CD4-positive, alpha-beta T cell (primary cell): ENCODE results near the gene PCCA. TPM values are rescaled to one million over a fixed set of nuclear protein-coding genes. Genes with fewer than 3 reads are reported as not detected.
"Not testable (repeated sequence)": the region's sequence is repeated elsewhere in the genome, so short reads cannot be mapped to it uniquely, and the experiment has no call there.

ENCODE experiments used
- ATAC-seq: fragments of 200-7000 bp; cut with Tn5 transposase; one replicate; pipeline ENCODE4 v1.10.0; 2022; ENCODE audit warnings: mild to moderate bottlenecking; ENCODE audit not compliant: poor library complexity
- CTCF ChIA-PET: fragments of 350-600 bp; sonication (Branson Sonifier 250); formaldehyde crosslinking; loops from one replicate; lab custom pipeline; 2021; ENCODE audit warnings: antibody characterized with exemption, inconsistent platforms; lab: Charles Lee
- POLR2A ChIA-PET: fragments of 350-600 bp; sonication (Branson Sonifier 250); formaldehyde crosslinking; loops from one replicate; lab custom pipeline; 2021; ENCODE audit warnings: antibody characterized with exemption, inconsistent platforms; lab: Charles Lee
- DNase-seq, 14 experiments: peaks; one replicate each; pipeline ENCODE4 v3.0.0-alpha.2; 2013 to 2020; ENCODE audit warnings: mixed read lengths in 2 of 14
- H3K27ac ChIP-seq, 2 donors: one replicate each; pipeline versions ENCODE4 v1.5.1 to v1.7.0; 2013; ENCODE audit warnings: low read length in 2 of 2, low read depth in 1 of 2, mild to moderate bottlenecking in 1 of 2
- H3K27me3 ChIP-seq, 2 experiments: 1 replicate in 1 of 2; 2 replicates in 1 of 2; pipeline versions ENCODE4 v1.6.1 to v1.7.0; 2013; ENCODE audit warnings: low read length in 2 of 2, control low read depth in 1 of 2, mild to moderate bottlenecking in 1 of 2, moderate library complexity in 1 of 2; ENCODE audit not compliant: insufficient read depth in 2 of 2, control insufficient read depth in 1 of 2
- H3K36me3 ChIP-seq: one replicate; pipeline ENCODE4 v1.6.1; 2013; ENCODE audit warnings: low read length, control low read depth; ENCODE audit not compliant: insufficient read depth
- H3K4me1 ChIP-seq: one replicate; pipeline ENCODE4 v1.6.1; 2013; ENCODE audit warnings: low read length, control low read depth; ENCODE audit not compliant: insufficient read depth
- H3K4me3 ChIP-seq: one replicate; pipeline ENCODE4 v1.5.1; 2013; ENCODE audit warnings: mild to moderate bottlenecking, low read length, moderate library complexity
- H3K9me3 ChIP-seq, 2 experiments: 1 replicate in 1 of 2; 2 replicates in 1 of 2; pipeline versions ENCODE4 v1.6.1 to v1.7.0; 2013; ENCODE audit warnings: low read length in 2 of 2, mild to moderate bottlenecking in 2 of 2, control low read depth in 1 of 2, moderate library complexity in 1 of 2; ENCODE audit not compliant: control insufficient read depth in 1 of 2, insufficient read depth in 1 of 2
- H3K27ac Mint-ChIP-seq: one replicate; pipeline ENCODE4 v1.8.0; 2020; ENCODE audit warnings: mixed read lengths
- H3K27me3 Mint-ChIP-seq: one replicate; pipeline ENCODE4 v1.8.0; 2021; ENCODE audit warnings: mixed read lengths
- H3K36me3 Mint-ChIP-seq: one replicate; pipeline ENCODE4 v1.8.0; 2021; ENCODE audit warnings: low read depth, mixed read lengths
- H3K4me1 Mint-ChIP-seq: one replicate; pipeline ENCODE4 v1.8.0; 2021; ENCODE audit warnings: low read depth, mixed read lengths
- H3K4me3 Mint-ChIP-seq: one replicate; pipeline ENCODE4 v1.8.0; 2020; ENCODE audit warnings: mild to moderate bottlenecking, mixed read lengths
- H3K9me3 Mint-ChIP-seq: one replicate; pipeline ENCODE4 v1.8.0; 2020; ENCODE audit warnings: mixed read lengths
- CTCF ChIP-seq: fragments of 200-600 bp; IDR thresholded peaks from one replicate; pipeline ENCODE4 v1.8.0; 2022; ENCODE audit warnings: antibody characterized with exemption, mild to moderate bottlenecking
- intact Hi-C, 2 experiments: fragments of 100-400 bp; cut with DNase I in 1 of 2; cut with micrococcal nuclease in 1 of 2; formaldehyde crosslinking; loops; one replicate each; pipeline versions ENCODE4 v1.15.1 to v1.9.0; 2023 to 2025; cut with DNase I, micrococcal nuclease
- total RNA-seq, 174 experiments: library from RNA in 2 of 174; stranded (reverse) in 2 of 174; gene quantifications; one replicate each; pipeline ENCODE4 v1.2.3 and lab custom pipeline; 2021 to 2026

Gene PCCA
- total RNA-seq, 2 experiments from 2014 or later = 4.7 to 5.2 TPM

- ATAC-seq (no peak), DNase-seq (no peak)
- H3K36me3 Mint-ChIP-seq = peaks cover 14% of the 10 kb centered on the region
- H3K27me3 ChIP-seq = no peaks in the 10 kb centered on the region
- no peak for TF ChIP-seq CTCF
- ChIA-PET POLR2A (no interaction called here), CTCF (interaction anchor here (0.7 kb wide), 1 partner anchor 24 kb away, joined by 3 read pairs; no protein-coding TSS in a partner anchor)
- no peaks in the 10 kb centered on the region for H3K4me1 ChIP-seq
- no peaks in the 10 kb centered on the region for H3K9me3 ChIP-seq
- no peaks in the 10 kb centered on the region for H3K27me3 Mint-ChIP-seq
- H3K36me3 ChIP-seq = no peaks in the 10 kb centered on the region
- no peak overlapping the region for H3K4me3 ChIP-seq
- intact Hi-C loops = no loop called here
- H3K4me3 Mint-ChIP-seq = no peak overlapping the region
- H3K27ac Mint-ChIP-seq = no peak overlapping the region
- no peaks in the 10 kb centered on the region for H3K4me1 Mint-ChIP-seq
- H3K9me3 Mint-ChIP-seq = no peaks in the 10 kb centered on the region
- H3K27ac ChIP-seq = no peak overlapping the region
Observed at GRCh38 chr13:100160450-100160849, 71.6 kb downstream of the PCCA start.

- H3K36me3 Mint-ChIP-seq = peaks cover 9% of the 10 kb centered on the region
- Histone ChIP-seq H3K9me3 (no peaks in the 10 kb centered on the region), H3K27ac (no peak overlapping the region), H3K4me3 (no peak overlapping the region), H3K27me3 (no peaks in the 10 kb centered on the region), H3K36me3 (no peaks in the 10 kb centered on the region), H3K4me1 (no peaks in the 10 kb centered on the region)
- ATAC-seq (no peak), DNase-seq (no peak)
- no peak overlapping the region for H3K4me3 Mint-ChIP-seq
- TF ChIP-seq CTCF = no peak
- H3K27me3 Mint-ChIP-seq = no peaks in the 10 kb centered on the region
- no peak overlapping the region for H3K27ac Mint-ChIP-seq
- no peaks in the 10 kb centered on the region for H3K4me1 Mint-ChIP-seq
- POLR2A ChIA-PET = interaction anchor here (0.7 kb wide), 1 partner anchor 1477 kb away, joined by 3 read pairs; no protein-coding TSS in a partner anchor
- no peaks in the 10 kb centered on the region for H3K9me3 Mint-ChIP-seq
- intact Hi-C loops = no loop called here
- CTCF ChIA-PET = interaction anchor here (1.2 kb wide), 1 partner anchor 69 kb away, joined by 3 read pairs; no protein-coding TSS in a partner anchor
Observed at GRCh38 chr13:100163375-100163774, 74.5 kb downstream of the PCCA start.

- TF ChIP-seq CTCF = no peak
- Histone ChIP-seq H3K27ac (no peak overlapping the region), H3K36me3 (no peaks in the 10 kb centered on the region), H3K4me1 (no peaks in the 10 kb centered on the region), H3K9me3 (no peaks in the 10 kb centered on the region), H3K4me3 (no peak overlapping the region), H3K27me3 (no peaks in the 10 kb centered on the region)
- Mint-ChIP-seq H3K9me3 (peaks cover 3% of the 10 kb centered on the region), H3K4me1 (no peaks in the 10 kb centered on the region), H3K4me3 (no peak overlapping the region), H3K27me3 (no peaks in the 10 kb centered on the region), H3K27ac (no peak overlapping the region), H3K36me3 (peaks cover 11% of the 10 kb centered on the region)
- no peak for DNase-seq
- POLR2A ChIA-PET = no interaction called here
- no peak for ATAC-seq
- CTCF ChIA-PET = no interaction called here
- intact Hi-C loops = no loop called here
Observed at GRCh38 chr13:100173203-100173602, 84.3 kb downstream of the PCCA start.

- H3K4me1 ChIP-seq, H3K9me3 ChIP-seq, CTCF ChIA-PET, H3K4me3 ChIP-seq, DNase-seq, H3K36me3 ChIP-seq, H3K4me3 Mint-ChIP-seq, ATAC-seq, intact Hi-C loops, H3K27me3 ChIP-seq, H3K27me3 Mint-ChIP-seq, POLR2A ChIA-PET, H3K27ac ChIP-seq, H3K9me3 Mint-ChIP-seq, H3K4me1 Mint-ChIP-seq, H3K27ac Mint-ChIP-seq: not testable (repeated sequence)
- peaks cover 11% of the 10 kb centered on the region for H3K36me3 Mint-ChIP-seq
Observed at GRCh38 chr13:100174455-100174854, 85.6 kb downstream of the PCCA start.
